ENCODE measurements around the gene CTSZ. TPM values are rescaled to one million over a fixed set of nuclear protein-coding genes. Genes with fewer than 3 reads are reported as not detected.

The CTSZ gene
- total and polyA plus RNA-seq, 2 experiments from 2014 or later, result 0.58 to 41.4 TPM

DNA sequence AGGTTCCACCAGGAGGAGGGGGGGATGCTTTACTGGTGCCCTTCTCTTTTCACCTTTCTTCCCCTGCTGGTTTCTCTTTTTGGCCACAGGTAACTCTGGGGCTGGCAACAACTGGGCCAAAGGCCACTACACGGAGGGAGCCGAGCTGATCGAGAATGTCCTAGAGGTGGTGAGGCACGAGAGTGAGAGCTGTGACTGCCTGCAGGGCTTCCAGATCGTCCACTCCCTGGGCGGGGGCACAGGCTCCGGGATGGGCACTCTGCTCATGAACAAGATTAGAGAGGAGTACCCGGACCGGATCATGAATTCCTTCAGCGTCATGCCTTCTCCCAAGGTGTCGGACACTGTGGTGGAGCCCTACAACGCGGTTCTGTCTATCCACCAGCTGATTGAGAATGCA lies 16.6 kb upstream of the CTSZ start (continued):
- TF ChIP-seq, protein P1, sequence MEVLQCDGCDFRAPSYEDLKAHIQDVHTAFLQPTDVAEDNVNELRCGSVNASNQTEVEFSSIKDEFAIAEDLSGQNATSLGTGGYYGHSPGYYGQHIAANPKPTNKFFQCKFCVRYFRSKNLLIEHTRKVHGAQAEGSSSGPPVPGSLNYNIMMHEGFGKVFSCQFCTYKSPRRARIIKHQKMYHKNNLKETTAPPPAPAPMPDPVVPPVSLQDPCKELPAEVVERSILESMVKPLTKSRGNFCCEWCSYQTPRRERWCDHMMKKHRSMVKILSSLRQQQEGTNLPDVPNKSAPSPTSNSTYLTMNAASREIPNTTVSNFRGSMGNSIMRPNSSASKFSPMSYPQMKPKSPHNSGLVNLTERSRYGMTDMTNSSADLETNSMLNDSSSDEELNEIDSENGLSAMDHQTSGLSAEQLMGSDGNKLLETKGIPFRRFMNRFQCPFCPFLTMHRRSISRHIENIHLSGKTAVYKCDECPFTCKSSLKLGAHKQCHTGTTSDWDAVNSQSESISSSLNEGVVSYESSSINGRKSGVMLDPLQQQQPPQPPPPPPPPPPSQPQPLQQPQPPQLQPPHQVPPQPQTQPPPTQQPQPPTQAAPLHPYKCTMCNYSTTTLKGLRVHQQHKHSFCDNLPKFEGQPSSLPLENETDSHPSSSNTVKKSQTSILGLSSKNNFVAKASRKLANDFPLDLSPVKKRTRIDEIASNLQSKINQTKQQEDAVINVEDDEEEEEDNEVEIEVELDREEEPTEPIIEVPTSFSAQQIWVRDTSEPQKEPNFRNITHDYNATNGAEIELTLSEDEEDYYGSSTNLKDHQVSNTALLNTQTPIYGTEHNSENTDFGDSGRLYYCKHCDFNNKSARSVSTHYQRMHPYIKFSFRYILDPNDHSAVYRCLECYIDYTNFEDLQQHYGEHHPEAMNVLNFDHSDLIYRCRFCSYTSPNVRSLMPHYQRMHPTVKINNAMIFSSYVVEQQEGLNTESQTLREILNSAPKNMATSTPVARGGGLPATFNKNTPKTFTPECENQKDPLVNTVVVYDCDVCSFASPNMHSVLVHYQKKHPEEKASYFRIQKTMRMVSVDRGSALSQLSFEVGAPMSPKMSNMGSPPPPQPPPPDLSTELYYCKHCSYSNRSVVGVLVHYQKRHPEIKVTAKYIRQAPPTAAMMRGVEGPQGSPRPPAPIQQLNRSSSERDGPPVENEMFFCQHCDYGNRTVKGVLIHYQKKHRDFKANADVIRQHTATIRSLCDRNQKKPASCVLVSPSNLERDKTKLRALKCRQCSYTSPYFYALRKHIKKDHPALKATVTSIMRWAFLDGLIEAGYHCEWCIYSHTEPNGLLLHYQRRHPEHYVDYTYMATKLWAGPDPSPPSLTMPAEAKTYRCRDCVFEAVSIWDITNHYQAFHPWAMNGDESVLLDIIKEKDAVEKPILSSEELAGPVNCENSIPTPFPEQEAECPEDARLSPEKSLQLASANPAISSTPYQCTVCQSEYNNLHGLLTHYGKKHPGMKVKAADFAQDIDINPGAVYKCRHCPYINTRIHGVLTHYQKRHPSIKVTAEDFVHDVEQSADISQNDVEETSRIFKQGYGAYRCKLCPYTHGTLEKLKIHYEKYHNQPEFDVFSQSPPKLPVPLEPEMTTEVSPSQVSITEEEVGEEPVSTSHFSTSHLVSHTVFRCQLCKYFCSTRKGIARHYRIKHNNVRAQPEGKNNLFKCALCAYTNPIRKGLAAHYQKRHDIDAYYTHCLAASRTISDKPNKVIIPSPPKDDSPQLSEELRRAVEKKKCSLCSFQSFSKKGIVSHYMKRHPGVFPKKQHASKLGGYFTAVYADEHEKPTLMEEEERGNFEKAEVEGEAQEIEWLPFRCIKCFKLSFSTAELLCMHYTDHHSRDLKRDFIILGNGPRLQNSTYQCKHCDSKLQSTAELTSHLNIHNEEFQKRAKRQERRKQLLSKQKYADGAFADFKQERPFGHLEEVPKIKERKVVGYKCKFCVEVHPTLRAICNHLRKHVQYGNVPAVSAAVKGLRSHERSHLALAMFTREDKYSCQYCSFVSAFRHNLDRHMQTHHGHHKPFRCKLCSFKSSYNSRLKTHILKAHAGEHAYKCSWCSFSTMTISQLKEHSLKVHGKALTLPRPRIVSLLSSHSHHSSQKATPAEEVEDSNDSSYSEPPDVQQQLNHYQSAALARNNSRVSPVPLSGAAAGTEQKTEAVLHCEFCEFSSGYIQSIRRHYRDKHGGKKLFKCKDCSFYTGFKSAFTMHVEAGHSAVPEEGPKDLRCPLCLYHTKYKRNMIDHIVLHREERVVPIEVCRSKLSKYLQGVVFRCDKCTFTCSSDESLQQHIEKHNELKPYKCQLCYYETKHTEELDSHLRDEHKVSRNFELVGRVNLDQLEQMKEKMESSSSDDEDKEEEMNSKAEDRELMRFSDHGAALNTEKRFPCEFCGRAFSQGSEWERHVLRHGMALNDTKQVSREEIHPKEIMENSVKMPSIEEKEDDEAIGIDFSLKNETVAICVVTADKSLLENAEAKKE (CRISPR knock-in tag; IDR thresholded peaks at IDR 0.05), result no peak
- TF ChIP-seq EZH2phosphoT487 (IDR thresholded peaks at IDR 0.05; ENCODE audit: unreplicated experiment) (no peak), EZH2 (IDR thresholded peaks at IDR 0.05; ENCODE audit: low read depth, unreplicated experiment) (no peak), CREB1 (CRISPR knock-in tag; IDR thresholded peaks at IDR 0.05; ENCODE audit: low read depth) (no peak), STAT1 (IDR thresholded peaks at IDR 0.05; ENCODE audit: unreplicated experiment) (no peak), POLR2AphosphoS5 (IDR thresholded peaks at IDR 0.05; ENCODE audit: low read depth) (no peak)
- TF ChIP-seq, protein P2, sequence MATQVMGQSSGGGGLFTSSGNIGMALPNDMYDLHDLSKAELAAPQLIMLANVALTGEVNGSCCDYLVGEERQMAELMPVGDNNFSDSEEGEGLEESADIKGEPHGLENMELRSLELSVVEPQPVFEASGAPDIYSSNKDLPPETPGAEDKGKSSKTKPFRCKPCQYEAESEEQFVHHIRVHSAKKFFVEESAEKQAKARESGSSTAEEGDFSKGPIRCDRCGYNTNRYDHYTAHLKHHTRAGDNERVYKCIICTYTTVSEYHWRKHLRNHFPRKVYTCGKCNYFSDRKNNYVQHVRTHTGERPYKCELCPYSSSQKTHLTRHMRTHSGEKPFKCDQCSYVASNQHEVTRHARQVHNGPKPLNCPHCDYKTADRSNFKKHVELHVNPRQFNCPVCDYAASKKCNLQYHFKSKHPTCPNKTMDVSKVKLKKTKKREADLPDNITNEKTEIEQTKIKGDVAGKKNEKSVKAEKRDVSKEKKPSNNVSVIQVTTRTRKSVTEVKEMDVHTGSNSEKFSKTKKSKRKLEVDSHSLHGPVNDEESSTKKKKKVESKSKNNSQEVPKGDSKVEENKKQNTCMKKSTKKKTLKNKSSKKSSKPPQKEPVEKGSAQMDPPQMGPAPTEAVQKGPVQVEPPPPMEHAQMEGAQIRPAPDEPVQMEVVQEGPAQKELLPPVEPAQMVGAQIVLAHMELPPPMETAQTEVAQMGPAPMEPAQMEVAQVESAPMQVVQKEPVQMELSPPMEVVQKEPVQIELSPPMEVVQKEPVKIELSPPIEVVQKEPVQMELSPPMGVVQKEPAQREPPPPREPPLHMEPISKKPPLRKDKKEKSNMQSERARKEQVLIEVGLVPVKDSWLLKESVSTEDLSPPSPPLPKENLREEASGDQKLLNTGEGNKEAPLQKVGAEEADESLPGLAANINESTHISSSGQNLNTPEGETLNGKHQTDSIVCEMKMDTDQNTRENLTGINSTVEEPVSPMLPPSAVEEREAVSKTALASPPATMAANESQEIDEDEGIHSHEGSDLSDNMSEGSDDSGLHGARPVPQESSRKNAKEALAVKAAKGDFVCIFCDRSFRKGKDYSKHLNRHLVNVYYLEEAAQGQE (IDR thresholded peaks at IDR 0.05; ENCODE audit: unreplicated experiment), result no peak
